ENCODE measurements around the gene GRIPAP1. TPM values are rescaled to one million over a fixed set of nuclear protein-coding genes. Genes with fewer than 3 reads are reported as not detected.
A peak's percentile ranks its signal among the peaks of the same experiment; 100 is the strongest.

The GRIPAP1 gene
- total and polyA plus RNA-seq, 2 experiments from 2014 or later = 44.8 to 67.3 TPM

DNA sequence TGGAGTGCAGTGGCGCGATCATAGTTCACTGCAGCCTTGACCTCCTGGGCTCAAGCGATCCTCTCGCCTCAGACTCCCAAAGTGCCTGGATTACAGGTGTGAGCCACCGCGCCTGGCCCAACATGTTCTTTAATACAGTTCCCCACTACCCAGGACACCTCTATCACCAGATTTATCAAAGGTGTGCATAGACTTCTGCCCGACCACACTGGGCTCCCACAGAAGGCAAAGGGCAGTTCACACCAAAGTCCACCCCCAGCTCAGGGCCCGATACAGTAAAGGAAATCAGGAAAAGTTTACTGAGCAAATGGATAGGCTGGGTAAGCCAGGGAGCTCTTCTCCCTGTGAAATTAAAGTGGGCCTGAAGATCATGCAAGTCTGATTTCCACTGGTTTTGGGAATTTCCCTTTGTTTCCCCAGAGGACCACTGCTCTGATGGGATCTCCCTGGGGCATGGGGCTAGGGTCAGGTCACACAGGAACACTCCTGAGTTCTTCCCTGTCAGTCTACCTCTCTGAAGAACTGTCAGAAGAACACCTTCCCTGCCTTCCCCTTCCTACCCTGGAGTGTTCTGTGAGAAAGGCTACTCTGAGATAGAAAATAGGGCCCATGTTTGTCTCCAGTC is 65.5 kb downstream of the GRIPAP1 start:
- no peaks in the 10 kb centered on the region for H3K9me3 ChIP-seq (ENCODE audit: low read depth)
- H3K36me3 ChIP-seq = peaks cover 7% of the 10 kb centered on the region
- DNase-seq (ENCODE audit: low read depth in 1 of 2, low spot score in 1 of 2) = no peak
- H3K4me1 ChIP-seq (ENCODE audit: low read depth) = no peaks in the 10 kb centered on the region
- no peaks in the 10 kb centered on the region for H3K27me3 ChIP-seq
- TF ChIP-seq, protein P1, sequence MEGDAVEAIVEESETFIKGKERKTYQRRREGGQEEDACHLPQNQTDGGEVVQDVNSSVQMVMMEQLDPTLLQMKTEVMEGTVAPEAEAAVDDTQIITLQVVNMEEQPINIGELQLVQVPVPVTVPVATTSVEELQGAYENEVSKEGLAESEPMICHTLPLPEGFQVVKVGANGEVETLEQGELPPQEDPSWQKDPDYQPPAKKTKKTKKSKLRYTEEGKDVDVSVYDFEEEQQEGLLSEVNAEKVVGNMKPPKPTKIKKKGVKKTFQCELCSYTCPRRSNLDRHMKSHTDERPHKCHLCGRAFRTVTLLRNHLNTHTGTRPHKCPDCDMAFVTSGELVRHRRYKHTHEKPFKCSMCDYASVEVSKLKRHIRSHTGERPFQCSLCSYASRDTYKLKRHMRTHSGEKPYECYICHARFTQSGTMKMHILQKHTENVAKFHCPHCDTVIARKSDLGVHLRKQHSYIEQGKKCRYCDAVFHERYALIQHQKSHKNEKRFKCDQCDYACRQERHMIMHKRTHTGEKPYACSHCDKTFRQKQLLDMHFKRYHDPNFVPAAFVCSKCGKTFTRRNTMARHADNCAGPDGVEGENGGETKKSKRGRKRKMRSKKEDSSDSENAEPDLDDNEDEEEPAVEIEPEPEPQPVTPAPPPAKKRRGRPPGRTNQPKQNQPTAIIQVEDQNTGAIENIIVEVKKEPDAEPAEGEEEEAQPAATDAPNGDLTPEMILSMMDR (IDR thresholded peaks at IDR 0.05; ENCODE audit: low read depth, low read length) = no peak
- peak overlapping the region; percentile 84 for H3K27ac ChIP-seq
- H3K4me3 ChIP-seq = no peak overlapping the region

- no peak overlapping the region for H3K4me3 ChIP-seq
- no peak for DNase-seq (ENCODE audit: low read depth in 1 of 2, low spot score in 1 of 2)
- no peaks in the 10 kb centered on the region for H3K27me3 ChIP-seq
- TF ChIP-seq, protein P1 (IDR thresholded peaks at IDR 0.05; ENCODE audit: low read depth, low read length) = no peak
- no peaks in the 10 kb centered on the region for H3K9me3 ChIP-seq (ENCODE audit: low read depth)
- peaks cover 7% of the 10 kb centered on the region for H3K36me3 ChIP-seq
- H3K27ac ChIP-seq = no peak overlapping the region
- H3K4me1 ChIP-seq (ENCODE audit: low read depth) = no peaks in the 10 kb centered on the region
Observed at GRCh38 chrX:48935301-48935670, 66.8 kb downstream of the GRIPAP1 start.

GRCh38 chrX:48934581-48935300 is 67.3 kb downstream of the GRIPAP1 start:
- Histone ChIP-seq H3K9me3 (ENCODE audit: low read depth) (no peaks in the 10 kb centered on the region), H3K36me3 (peaks cover 7% of the 10 kb centered on the region), H3K4me3 (no peak overlapping the region), H3K4me1 (ENCODE audit: low read depth) (no peaks in the 10 kb centered on the region), H3K27me3 (no peaks in the 10 kb centered on the region), H3K27ac (no peak overlapping the region)
- no peak for DNase-seq (ENCODE audit: low read depth in 1 of 2, low spot score in 1 of 2)
- TF ChIP-seq, protein P1 (IDR thresholded peaks at IDR 0.05; ENCODE audit: low read depth, low read length) = no peak

- Histone ChIP-seq H3K4me1 (ENCODE audit: low read depth) (no peaks in the 10 kb centered on the region), H3K4me3 (no peak overlapping the region), H3K36me3 (peaks cover 7% of the 10 kb centered on the region), H3K27me3 (no peaks in the 10 kb centered on the region), H3K27ac (no peak overlapping the region), H3K9me3 (ENCODE audit: low read depth) (no peaks in the 10 kb centered on the region)
- TF ChIP-seq, protein P1 (IDR thresholded peaks at IDR 0.05; ENCODE audit: low read depth, low read length) = no peak
- no peak for DNase-seq (ENCODE audit: low read depth in 1 of 2, low spot score in 1 of 2)
Observed at GRCh38 chrX:48933757-48934156, 68.3 kb downstream of the GRIPAP1 start.

- TF ChIP-seq, protein P1 (IDR thresholded peaks at IDR 0.05; ENCODE audit: low read depth, low read length) = no peak
- no peaks in the 10 kb centered on the region for H3K4me1 ChIP-seq (ENCODE audit: low read depth)
- H3K4me3 ChIP-seq = no peak overlapping the region
- H3K9me3 ChIP-seq (ENCODE audit: low read depth) = no peaks in the 10 kb centered on the region
- peaks cover 3% of the 10 kb centered on the region for H3K36me3 ChIP-seq
- DNase-seq (ENCODE audit: low read depth in 1 of 2, low spot score in 1 of 2) = no peak
- H3K27me3 ChIP-seq = no peaks in the 10 kb centered on the region
- H3K27ac ChIP-seq = no peak overlapping the region
Observed at GRCh38 chrX:48927736-48928382, 74.2 kb downstream of the GRIPAP1 start.

Measured in cardiac muscle cell (in vitro differentiated cells and primary cell).